Endothelial cell of umbilical vein (primary cell): ENCODE measurements around the gene KRTAP2-1. TPM values are rescaled to one million over a fixed set of nuclear protein-coding genes. Genes with fewer than 3 reads are reported as not detected.

Source experiments
- BruUV-seq: library from RNA; stranded (reverse); fragments of 400-500 nt; replicated peaks from 2 replicates; lab custom pipeline; 2021; lab: Mats Ljungman, UMichigan
- CTCF ChIA-PET: fragments of 300-600, 350-600 bp; sonication (Branson Sonifier 250); formaldehyde crosslinking; loops from one replicate; lab custom pipeline; 2021; ENCODE audit warnings: antibody characterized with exemption, inconsistent platforms; lab: Charles Lee
- POLR2A ChIA-PET: fragments of 300-600, 350-600 bp; sonication (Branson Sonifier 250); formaldehyde crosslinking; loops from one replicate; lab custom pipeline; 2021; ENCODE audit warnings: antibody characterized with exemption, inconsistent platforms; lab: Charles Lee
- DNase-seq: peaks from one replicate; pipeline ENCODE4 v3.0.0-alpha.2; 2011; ENCODE audit warnings: low read depth, low spot score
- FAIRE-seq: peaks from 2 replicates; lab custom pipeline; 2011; peaks lifted over from hg19 to GRCh38; lab: Jason Lieb, UNC
- H2AFZ ChIP-seq: 2 replicates; pipeline ENCODE4 v1.6.0; 2012; ENCODE audit warnings: low read depth, low read length, control low read depth, inconsistent platforms
- H3K27ac ChIP-seq: 2 replicates; pipeline ENCODE4 v1.5.1; 2011; ENCODE audit warnings: low read depth, mild to moderate bottlenecking, control low read depth, low read length, moderate library complexity; ENCODE audit not compliant: insufficient read depth
- H3K27me3 ChIP-seq, 2 experiments: 2 replicates each; pipeline versions ENCODE4 v1.6.0 to v1.6.1; 2011; ENCODE audit warnings: low read length in 2 of 2, mixed read lengths in 1 of 2; ENCODE audit not compliant: control insufficient read depth in 2 of 2, insufficient read depth in 2 of 2
- H3K36me3 ChIP-seq, 2 experiments: 2 replicates in 1 of 2; 3 replicates in 1 of 2; pipeline ENCODE4 v1.5.1; 2011; ENCODE audit warnings: low read length in 2 of 2, mild to moderate bottlenecking in 1 of 2, moderate library complexity in 1 of 2; ENCODE audit not compliant: control insufficient read depth in 2 of 2, insufficient read depth in 2 of 2; ENCODE audit errors: extremely low read depth in 1 of 2
- H3K4me1 ChIP-seq: 3 replicates; pipeline ENCODE4 v1.5.1; 2011; ENCODE audit warnings: mild to moderate bottlenecking, low read length; ENCODE audit not compliant: control insufficient read depth, insufficient read depth; ENCODE audit errors: extremely low read depth
- H3K4me2 ChIP-seq: 2 replicates; pipeline ENCODE4 v1.6.1; 2011; ENCODE audit warnings: low read length, control low read depth, mixed read lengths; ENCODE audit not compliant: insufficient read depth
- H3K4me3 ChIP-seq, 3 experiments: fragments of 200-600 bp in 1 of 3; sonication (generic), shearing (Covaris generic) in 1 of 3; replicated peaks in 1 of 3; 2 replicates each; pipeline ENCODE4 v1.5.1; 2011 to 2016; ENCODE audit warnings: control low read depth in 3 of 3, low read length in 3 of 3, mild to moderate bottlenecking in 2 of 3, inconsistent platforms in 1 of 3, low read depth in 1 of 3, moderate library complexity in 1 of 3; ENCODE audit not compliant: insufficient read depth in 1 of 3
- H3K79me2 ChIP-seq: 2 replicates; pipeline ENCODE4 v1.6.0; 2012; ENCODE audit warnings: low read length, inconsistent platforms; ENCODE audit not compliant: control insufficient read depth, insufficient read depth
- H3K9ac ChIP-seq: replicated peaks from 2 replicates; pipeline ENCODE3; 2011; ENCODE audit warnings: low read length, control low read depth; ENCODE audit not compliant: insufficient read depth; ENCODE audit errors: extremely low read depth
- H3K9me1 ChIP-seq: replicated peaks from 3 replicates; pipeline ENCODE4 v1.6.0; 2011; ENCODE audit warnings: mild to moderate bottlenecking, low read length; ENCODE audit not compliant: control insufficient read depth, insufficient read depth; ENCODE audit errors: extremely low read depth
- H3K9me3 ChIP-seq: replicated peaks from 2 replicates; pipeline ENCODE4 v1.5.1; 2012; ENCODE audit warnings: low read length, inconsistent platforms; ENCODE audit not compliant: control insufficient read depth, insufficient read depth
- H4K20me1 ChIP-seq: replicated peaks from 2 replicates; pipeline ENCODE3; 2011; ENCODE audit warnings: mild to moderate bottlenecking, low read length; ENCODE audit not compliant: control insufficient read depth, insufficient read depth; ENCODE audit errors: extremely low read depth
- EZH2 ChIP-seq: IDR thresholded peaks from 2 replicates; pipeline ENCODE4 v1.6.1; 2012; ENCODE audit warnings: borderline replicate concordance, low read depth, mild to moderate bottlenecking, moderate library complexity, low read length, inconsistent platforms; ENCODE audit not compliant: severe bottlenecking
- FOS ChIP-seq: IDR thresholded peaks from 2 replicates; pipeline ENCODE4 v1.6.1; 2011; ENCODE audit warnings: mild to moderate bottlenecking, low read length, moderate library complexity, borderline replicate concordance; ENCODE audit not compliant: insufficient read depth
- GATA2 ChIP-seq: IDR thresholded peaks from 2 replicates; pipeline ENCODE4 v1.7.0; 2011; ENCODE audit warnings: low read depth, mild to moderate bottlenecking, moderate library complexity, mixed read lengths, low read length; ENCODE audit not compliant: insufficient read length, insufficient read depth
- JUN ChIP-seq: IDR thresholded peaks from 2 replicates; pipeline ENCODE4 v1.6.1; 2011; ENCODE audit warnings: borderline replicate concordance, low read depth; ENCODE audit not compliant: insufficient read length, insufficient read depth
- MYC ChIP-seq: IDR thresholded peaks from one replicate; pipeline ENCODE4 v1.6.1; 2011; ENCODE audit warnings: mild to moderate bottlenecking, low read depth, low read length
- POLR2A ChIP-seq: IDR thresholded peaks from 2 replicates; pipeline ENCODE4 v1.6.1; 2012; ENCODE audit warnings: low read depth, mild to moderate bottlenecking, control low read depth, low read length
- POLR2AphosphoS5 ChIP-seq: IDR thresholded peaks from 2 replicates; pipeline ENCODE4 v1.6.1; 2012; ENCODE audit warnings: low read depth, mild to moderate bottlenecking, control low read depth, low read length, moderate library complexity; ENCODE audit not compliant: insufficient read depth
- dilution Hi-C: fragments of 300-500 bp; cut with MboI; formaldehyde crosslinking; loops from one replicate; pipeline ENCODE4 v1.15.0; 2019; ENCODE audit warnings: low sequenced_read_pairs; ENCODE audit not compliant: extremely low pct_ligation_motif_present
- intact Hi-C: fragments of 100-400 bp; cut with micrococcal nuclease; formaldehyde crosslinking; loops from one replicate; pipeline ENCODE4 v1.10.0; 2022
- polyA plus RNA-seq, 4 experiments: library from polyadenylated mRNA; depleted of rRNA in 3 of 4; stranded (reverse) in 3 of 4; unstranded in 1 of 4; fragments of >200 nt; gene quantifications; 2 replicates each; pipeline versions ENCODE4 v1.2.1 to v1.2.3, GENCODE V29; 2011 to 2012; ENCODE audit warnings: missing spikeins in 1 of 4
- total RNA-seq: library from RNA; stranded (reverse); gene quantifications from 2 replicates; pipeline ENCODE4 v1.2.3, GENCODE V29; 2021
- TF ChIP-seq, protein P1 (sequence below): IDR thresholded peaks from 2 replicates; pipeline ENCODE4 v1.6.1; 2011; ENCODE audit not compliant: insufficient read depth, insufficient read length
- TF ChIP-seq, protein P2 (sequence below), 2 donors: IDR thresholded peaks; 1 replicate in 1 of 2; 2 replicates in 1 of 2; pipeline ENCODE4 v1.5.1; 2011; ENCODE audit warnings: low read length in 2 of 2, mild to moderate bottlenecking in 2 of 2, moderate library complexity in 2 of 2, control low read depth in 1 of 2, inconsistent platforms in 1 of 2, low read depth in 1 of 2; ENCODE audit not compliant: insufficient read depth in 1 of 2; ENCODE audit errors: extremely low read depth in 1 of 2

Gene KRTAP2-1
- total and polyA plus RNA-seq, 2 donors (not counting 3 experiments of a cell fraction or from before 2014, with no cell fraction given): not detected

DNA sequence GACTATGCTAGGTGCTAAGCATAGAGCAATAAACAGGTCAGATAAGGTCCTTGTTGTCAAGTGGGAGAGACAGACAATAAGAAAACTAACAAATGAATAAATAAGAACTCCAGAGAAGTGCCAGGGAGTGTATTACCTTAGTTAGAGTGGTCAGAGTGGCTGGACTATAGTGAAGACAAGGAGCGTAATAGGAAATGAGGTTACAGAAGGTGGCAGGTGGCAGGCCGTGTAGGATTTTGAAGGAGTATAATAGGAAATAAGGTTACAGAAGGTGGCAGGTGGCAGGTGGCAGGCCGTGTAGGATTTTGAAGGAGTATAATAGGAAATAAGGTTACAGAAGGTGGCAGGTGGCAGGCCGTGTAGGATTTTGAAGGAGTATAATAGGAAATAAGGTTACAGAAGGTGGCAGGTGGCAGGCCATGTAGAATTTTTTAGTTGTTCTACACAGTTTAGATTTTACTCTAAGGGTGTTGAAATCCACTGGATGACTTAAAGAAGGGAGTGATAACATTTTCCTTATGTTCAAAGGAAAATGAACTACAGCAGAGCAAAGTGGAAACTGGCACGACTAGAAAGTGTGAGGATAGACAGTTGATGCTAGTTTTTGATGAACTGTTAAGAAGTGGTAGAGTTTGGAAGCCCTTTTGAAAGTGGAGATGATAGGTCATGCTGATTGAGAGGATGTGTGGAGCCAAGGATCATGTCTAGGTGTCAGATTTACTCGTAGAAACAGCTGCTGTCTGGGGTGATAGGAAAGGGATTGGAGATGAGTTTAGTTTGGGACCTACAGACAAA is 34.6 kb downstream of the KRTAP2-1 start:
- ChIA-PET POLR2A (no interaction called here), CTCF (no interaction called here)
- H3K4me2 ChIP-seq: no peak overlapping the region
- no peak overlapping the region for H2AFZ ChIP-seq
- no peak for TF ChIP-seq GATA2
- TF ChIP-seq, protein P1, sequence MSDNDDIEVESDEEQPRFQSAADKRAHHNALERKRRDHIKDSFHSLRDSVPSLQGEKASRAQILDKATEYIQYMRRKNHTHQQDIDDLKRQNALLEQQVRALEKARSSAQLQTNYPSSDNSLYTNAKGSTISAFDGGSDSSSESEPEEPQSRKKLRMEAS: no peak
- no peak for TF ChIP-seq FOS
- no peak for TF ChIP-seq POLR2A
- no peak for TF ChIP-seq MYC
- TF ChIP-seq EZH2: no peak
- TF ChIP-seq JUN: no peak
- TF ChIP-seq, protein P2, sequence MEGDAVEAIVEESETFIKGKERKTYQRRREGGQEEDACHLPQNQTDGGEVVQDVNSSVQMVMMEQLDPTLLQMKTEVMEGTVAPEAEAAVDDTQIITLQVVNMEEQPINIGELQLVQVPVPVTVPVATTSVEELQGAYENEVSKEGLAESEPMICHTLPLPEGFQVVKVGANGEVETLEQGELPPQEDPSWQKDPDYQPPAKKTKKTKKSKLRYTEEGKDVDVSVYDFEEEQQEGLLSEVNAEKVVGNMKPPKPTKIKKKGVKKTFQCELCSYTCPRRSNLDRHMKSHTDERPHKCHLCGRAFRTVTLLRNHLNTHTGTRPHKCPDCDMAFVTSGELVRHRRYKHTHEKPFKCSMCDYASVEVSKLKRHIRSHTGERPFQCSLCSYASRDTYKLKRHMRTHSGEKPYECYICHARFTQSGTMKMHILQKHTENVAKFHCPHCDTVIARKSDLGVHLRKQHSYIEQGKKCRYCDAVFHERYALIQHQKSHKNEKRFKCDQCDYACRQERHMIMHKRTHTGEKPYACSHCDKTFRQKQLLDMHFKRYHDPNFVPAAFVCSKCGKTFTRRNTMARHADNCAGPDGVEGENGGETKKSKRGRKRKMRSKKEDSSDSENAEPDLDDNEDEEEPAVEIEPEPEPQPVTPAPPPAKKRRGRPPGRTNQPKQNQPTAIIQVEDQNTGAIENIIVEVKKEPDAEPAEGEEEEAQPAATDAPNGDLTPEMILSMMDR (IDR thresholded peaks at IDR 0.05; ENCODE audit: extremely low read depth in 1 of 2, insufficient read depth in 1 of 2, low read depth in 1 of 2, low read length in 2 of 2): no peak
- TF ChIP-seq POLR2AphosphoS5: no peak
- H3K4me1 ChIP-seq: no peaks in the 10 kb centered on the region
- H3K27ac ChIP-seq: no peak overlapping the region
- intact Hi-C loops (no loop called here), dilution Hi-C loops (no loop called here)
- no peaks in the 10 kb centered on the region for H3K36me3 ChIP-seq
- H4K20me1 ChIP-seq: no peaks in the 10 kb centered on the region
- H3K9me1 ChIP-seq: no peaks in the 10 kb centered on the region
- peaks cover 0 to 1% of the 10 kb centered on the region in 2 experiments for H3K27me3 ChIP-seq
- no TSS peak for BruUV-seq
- H3K79me2 ChIP-seq: no peaks in the 10 kb centered on the region
- H3K4me3 ChIP-seq: no peak overlapping the region
- H3K9ac ChIP-seq: no peak overlapping the region
- H3K9me3 ChIP-seq: no peaks in the 10 kb centered on the region
- FAIRE-seq (no peak), DNase-seq (no peak)
